H1 (cell line): Measurements from ENCODE around the gene RPS6KA2. TPM values are rescaled to one million over a fixed set of nuclear protein-coding genes. Genes with fewer than 3 reads are reported as not detected.

Experiments
- POU5F1 ChIP-seq: IDR thresholded peaks from 2 replicates; pipeline ENCODE4 v1.6.1; 2011; ENCODE audit warnings: low read depth, mild to moderate bottlenecking, low read length, moderate library complexity
- polyA plus RNA-seq, 7 experiments: library from polyadenylated mRNA; depleted of rRNA in 3 of 7; stranded (reverse) in 5 of 7; unstranded in 2 of 7; fragments of >200 nt in 5 of 7; fragments of 200-250 nt in 2 of 7; gene quantifications; 1 replicate in 5 of 7; 2 replicates in 1 of 7; 4 replicates in 1 of 7; pipeline versions ENCODE4 v1.2.1 to v1.2.3, GENCODE V29; 2011 to 2013; ENCODE audit warnings: missing spikeins in 2 of 7, mixed read lengths in 2 of 7
- total RNA-seq: library from RNA; stranded (reverse); fragmentation: NEBNext Ultra II Directional; extraction: Animal tissue kit (Norgen Biotek cat#: 25700); gene quantifications from 2 replicates; pipeline ENCODE4 v1.2.1, GENCODE V29; 2021
- TF ChIP-seq, protein P1 (sequence below): fragments of 300-600 bp; sonication (generic); IDR thresholded peaks from 2 replicates; pipeline ENCODE4 v1.7.1; 2012; ENCODE audit warnings: low read length, moderate library complexity, mild to moderate bottlenecking, inconsistent platforms; ENCODE audit not compliant: insufficient replicate concordance

The RPS6KA2 gene
- total and polyA plus RNA-seq, 2 of the 8 experiments (the other 6 are each of a cell fraction or from before 2014, with no cell fraction given), result 8.8 to 25.7 TPM

DNA sequence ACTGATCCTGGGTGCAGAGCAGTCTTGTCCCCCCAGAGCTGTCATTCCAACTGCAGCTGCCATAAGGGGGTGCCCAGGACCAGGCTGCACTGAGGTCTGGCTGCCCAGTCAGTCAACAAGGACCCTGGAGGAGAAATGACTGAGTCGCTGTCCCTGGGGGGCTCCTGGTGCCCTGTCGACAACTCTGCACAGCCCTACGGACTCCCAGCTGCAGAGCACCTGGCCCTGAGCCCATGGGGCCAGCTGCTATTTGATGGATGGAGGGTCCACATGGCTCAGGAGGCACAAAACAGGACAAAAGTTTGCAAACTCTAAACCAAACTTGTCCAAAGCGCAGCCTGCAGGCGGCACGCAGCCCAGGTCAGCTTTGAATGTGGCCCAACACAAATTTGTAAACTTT, 46.3 kb upstream of the RPS6KA2 start (continued):
- TF ChIP-seq, protein P1, sequence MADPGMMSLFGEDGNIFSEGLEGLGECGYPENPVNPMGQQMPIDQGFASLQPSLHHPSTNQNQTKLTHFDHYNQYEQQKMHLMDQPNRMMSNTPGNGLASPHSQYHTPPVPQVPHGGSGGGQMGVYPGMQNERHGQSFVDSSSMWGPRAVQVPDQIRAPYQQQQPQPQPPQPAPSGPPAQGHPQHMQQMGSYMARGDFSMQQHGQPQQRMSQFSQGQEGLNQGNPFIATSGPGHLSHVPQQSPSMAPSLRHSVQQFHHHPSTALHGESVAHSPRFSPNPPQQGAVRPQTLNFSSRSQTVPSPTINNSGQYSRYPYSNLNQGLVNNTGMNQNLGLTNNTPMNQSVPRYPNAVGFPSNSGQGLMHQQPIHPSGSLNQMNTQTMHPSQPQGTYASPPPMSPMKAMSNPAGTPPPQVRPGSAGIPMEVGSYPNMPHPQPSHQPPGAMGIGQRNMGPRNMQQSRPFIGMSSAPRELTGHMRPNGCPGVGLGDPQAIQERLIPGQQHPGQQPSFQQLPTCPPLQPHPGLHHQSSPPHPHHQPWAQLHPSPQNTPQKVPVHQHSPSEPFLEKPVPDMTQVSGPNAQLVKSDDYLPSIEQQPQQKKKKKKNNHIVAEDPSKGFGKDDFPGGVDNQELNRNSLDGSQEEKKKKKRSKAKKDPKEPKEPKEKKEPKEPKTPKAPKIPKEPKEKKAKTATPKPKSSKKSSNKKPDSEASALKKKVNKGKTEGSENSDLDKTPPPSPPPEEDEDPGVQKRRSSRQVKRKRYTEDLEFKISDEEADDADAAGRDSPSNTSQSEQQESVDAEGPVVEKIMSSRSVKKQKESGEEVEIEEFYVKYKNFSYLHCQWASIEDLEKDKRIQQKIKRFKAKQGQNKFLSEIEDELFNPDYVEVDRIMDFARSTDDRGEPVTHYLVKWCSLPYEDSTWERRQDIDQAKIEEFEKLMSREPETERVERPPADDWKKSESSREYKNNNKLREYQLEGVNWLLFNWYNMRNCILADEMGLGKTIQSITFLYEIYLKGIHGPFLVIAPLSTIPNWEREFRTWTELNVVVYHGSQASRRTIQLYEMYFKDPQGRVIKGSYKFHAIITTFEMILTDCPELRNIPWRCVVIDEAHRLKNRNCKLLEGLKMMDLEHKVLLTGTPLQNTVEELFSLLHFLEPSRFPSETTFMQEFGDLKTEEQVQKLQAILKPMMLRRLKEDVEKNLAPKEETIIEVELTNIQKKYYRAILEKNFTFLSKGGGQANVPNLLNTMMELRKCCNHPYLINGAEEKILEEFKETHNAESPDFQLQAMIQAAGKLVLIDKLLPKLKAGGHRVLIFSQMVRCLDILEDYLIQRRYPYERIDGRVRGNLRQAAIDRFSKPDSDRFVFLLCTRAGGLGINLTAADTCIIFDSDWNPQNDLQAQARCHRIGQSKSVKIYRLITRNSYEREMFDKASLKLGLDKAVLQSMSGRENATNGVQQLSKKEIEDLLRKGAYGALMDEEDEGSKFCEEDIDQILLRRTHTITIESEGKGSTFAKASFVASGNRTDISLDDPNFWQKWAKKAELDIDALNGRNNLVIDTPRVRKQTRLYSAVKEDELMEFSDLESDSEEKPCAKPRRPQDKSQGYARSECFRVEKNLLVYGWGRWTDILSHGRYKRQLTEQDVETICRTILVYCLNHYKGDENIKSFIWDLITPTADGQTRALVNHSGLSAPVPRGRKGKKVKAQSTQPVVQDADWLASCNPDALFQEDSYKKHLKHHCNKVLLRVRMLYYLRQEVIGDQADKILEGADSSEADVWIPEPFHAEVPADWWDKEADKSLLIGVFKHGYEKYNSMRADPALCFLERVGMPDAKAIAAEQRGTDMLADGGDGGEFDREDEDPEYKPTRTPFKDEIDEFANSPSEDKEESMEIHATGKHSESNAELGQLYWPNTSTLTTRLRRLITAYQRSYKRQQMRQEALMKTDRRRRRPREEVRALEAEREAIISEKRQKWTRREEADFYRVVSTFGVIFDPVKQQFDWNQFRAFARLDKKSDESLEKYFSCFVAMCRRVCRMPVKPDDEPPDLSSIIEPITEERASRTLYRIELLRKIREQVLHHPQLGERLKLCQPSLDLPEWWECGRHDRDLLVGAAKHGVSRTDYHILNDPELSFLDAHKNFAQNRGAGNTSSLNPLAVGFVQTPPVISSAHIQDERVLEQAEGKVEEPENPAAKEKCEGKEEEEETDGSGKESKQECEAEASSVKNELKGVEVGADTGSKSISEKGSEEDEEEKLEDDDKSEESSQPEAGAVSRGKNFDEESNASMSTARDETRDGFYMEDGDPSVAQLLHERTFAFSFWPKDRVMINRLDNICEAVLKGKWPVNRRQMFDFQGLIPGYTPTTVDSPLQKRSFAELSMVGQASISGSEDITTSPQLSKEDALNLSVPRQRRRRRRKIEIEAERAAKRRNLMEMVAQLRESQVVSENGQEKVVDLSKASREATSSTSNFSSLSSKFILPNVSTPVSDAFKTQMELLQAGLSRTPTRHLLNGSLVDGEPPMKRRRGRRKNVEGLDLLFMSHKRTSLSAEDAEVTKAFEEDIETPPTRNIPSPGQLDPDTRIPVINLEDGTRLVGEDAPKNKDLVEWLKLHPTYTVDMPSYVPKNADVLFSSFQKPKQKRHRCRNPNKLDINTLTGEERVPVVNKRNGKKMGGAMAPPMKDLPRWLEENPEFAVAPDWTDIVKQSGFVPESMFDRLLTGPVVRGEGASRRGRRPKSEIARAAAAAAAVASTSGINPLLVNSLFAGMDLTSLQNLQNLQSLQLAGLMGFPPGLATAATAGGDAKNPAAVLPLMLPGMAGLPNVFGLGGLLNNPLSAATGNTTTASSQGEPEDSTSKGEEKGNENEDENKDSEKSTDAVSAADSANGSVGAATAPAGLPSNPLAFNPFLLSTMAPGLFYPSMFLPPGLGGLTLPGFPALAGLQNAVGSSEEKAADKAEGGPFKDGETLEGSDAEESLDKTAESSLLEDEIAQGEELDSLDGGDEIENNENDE, result no peak
- no peak for TF ChIP-seq POU5F1
